G401 (cell line): ENCODE measurements around the gene NUP205. TPM values are rescaled to one million over a fixed set of nuclear protein-coding genes. Genes with fewer than 3 reads are reported as not detected.
A peak's percentile ranks its signal among the peaks of the same experiment; 100 is the strongest.
"Not testable (repeated sequence)": the region's sequence is repeated elsewhere in the genome, so short reads cannot be mapped to it uniquely, and the experiment has no call there.

Source experiments
- DNase-seq: peaks from one replicate; pipeline ENCODE4 v3.0.0-alpha.2; 2015; ENCODE audit warnings: low spot score
- in situ Hi-C: cut with HindIII; loops from 2 replicates; pipeline ENCODE4 v1.10.0; 2016; ENCODE audit warnings: low sequenced_read_pairs, mixed read lengths
- total RNA-seq: library from RNA; depleted of rRNA; stranded (reverse); fragments of >200 nt; shearing (Covaris generic); gene quantifications from 2 replicates; pipeline ENCODE4 v1.2.3, GENCODE V29; 2014

Gene NUP205
- total RNA-seq, 1 experiment from 2014 or later: 88.3 TPM

DNA sequence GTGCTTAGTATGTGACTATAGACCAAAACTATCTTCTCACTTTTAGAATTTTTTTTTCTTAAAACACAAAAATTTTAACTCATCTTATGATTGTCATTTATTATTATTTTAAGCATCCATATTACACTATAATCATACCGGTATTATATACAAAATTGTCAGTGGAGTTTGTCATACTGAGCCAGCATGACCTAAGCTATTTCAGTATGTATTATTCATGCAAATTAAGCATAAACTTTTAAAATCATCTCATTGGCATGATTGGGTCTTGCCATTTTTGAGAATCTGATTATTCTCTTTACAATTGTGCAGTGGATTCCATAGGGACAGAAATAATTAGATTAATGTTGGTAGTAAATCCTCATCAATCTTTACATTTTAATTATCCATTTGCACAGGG is 58.4 kb downstream of the NUP205 start:
- DNase-seq: no peak
- in situ Hi-C loops: no loop called here

DNA sequence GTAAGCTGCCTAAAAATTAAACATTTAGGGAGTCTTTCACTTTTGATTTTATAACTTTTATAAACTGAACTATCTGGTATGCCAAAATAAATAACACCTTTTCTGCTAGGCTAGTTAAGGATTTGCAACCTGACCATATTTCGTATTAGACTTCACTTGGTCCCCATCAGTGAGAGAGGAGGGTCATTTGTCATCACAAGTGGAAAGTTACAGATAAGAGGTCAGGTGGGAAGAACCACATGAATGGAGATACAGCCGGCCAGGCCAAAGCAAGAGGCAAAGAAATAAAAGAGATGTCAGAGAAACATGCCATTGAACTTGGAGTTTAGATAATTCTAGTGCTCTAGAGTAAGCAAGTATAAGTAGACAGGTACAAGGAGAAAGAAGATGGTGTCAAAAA is 60.1 kb downstream of the NUP205 start:
- in situ Hi-C loops: no loop called here
- DNase-seq: no peak

DNA sequence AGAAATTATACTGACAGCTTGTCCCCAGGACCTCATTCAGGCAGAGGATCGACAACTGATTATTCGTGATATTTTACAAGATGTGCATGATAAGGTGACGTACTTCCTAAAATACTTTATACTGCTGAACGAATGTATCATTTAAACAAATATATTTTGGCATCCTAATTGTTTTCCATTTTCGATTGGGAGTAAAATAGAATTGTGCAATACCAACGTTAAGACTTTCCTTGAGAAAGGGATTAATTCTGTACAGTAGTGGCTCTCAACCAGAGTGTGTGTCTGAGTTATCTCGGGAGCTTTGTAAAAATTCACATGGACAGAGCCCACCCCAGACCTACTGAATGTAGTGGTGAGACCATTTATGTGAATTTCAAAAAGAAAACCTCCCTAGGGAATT is 60.8 kb downstream of the NUP205 start:
- no peak for DNase-seq
- in situ Hi-C loops: no loop called here

DNA sequence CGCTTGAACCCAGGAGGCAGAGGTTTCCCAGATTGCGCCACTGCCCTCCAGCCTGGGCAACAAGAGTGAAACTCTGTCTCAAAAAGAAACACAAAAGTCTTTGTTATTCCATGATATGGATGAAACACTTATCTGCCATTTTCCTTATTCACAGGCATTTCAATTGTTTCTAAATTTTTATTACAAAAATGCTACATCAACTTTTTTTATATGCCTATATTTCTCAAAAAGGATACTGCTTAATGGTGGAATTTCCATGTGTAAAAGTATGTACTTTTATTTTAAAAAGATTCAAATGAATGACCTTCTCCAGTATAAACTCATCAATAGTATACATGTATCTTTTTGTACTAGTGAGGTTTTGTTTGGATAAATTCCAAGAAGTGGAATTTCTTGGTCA is 62.7 kb downstream of the NUP205 start:
- in situ Hi-C loops: no loop called here
- no peak for DNase-seq

DNA sequence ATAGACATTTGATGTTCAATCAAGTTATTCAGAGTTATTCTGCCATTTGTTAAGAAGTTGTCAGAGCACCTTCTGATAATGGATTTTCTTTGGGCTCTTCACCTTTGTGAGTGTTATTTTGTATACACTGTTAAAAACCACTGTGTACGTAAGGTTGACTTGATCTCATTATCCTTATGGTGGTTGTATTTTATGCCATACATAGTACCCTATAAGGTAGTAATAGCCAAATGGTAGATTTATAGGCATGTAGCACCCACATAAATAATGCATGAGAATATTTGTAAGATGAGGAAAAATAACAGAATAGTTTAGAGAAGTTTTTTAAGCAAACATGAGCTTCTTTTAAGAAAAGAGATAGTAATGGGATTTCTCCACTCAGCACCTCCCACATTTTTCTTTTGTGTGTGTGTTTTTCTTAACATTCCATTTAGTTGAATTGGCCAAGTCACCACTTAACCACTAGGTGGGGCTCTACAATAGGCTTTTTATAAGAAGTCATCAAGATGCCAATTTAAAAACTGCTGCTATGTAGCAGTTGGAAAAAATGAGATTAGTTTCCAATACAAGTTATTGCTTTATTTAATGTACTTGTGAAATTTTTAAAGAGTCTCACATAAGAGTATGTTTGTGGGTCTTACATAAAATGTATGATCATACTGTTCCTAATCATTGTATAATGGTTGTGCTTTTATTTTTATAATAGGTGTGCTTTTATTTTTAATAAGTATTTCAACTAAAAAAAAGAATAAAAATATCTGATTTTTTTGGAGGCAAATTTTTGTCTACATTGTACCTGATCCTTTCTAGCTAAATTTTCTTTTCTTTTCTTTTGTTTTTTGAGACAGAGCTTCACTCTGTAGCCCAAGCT is 63.5 kb downstream of the NUP205 start:
- DNase-seq: peak; percentile 76
- in situ Hi-C loops: no loop called here

DNA sequence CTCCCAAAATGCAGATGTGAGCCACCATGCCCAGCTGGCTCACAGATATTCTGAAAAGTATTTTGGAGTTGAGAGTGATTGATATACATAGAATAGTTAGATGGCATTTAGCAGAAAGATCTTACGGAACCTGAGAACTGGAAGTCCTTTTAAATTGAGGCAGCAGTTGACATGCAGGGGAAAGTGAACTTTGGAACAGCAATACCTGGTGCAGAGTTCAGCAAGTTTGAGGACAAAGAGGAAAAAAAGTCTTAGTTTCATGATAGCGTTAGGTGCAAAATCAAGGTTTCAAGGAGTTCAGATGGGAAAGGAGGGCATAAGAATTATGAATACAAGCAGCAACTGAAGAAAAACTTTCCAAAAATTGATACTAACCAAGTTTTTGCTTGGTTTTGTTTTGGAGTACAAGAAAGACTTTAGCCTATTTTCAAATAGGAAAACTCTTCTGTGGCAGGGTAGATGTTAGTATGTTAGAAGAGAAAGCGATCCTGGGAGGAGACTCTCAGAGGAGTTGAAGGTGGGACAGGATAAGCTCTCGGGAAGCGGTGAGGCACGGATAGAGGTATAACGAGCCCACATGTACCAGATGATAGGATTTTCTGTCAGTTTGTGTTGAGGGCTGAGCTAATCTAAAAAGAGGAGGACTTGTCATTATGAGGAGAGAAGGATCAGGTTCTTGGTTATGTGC is 76.6 kb downstream of the NUP205 start:
- no peak for DNase-seq
- in situ Hi-C loops: loop anchor here (10.0 kb wide), 1 partner anchor 50 kb away; no protein-coding TSS in a partner anchor

DNA sequence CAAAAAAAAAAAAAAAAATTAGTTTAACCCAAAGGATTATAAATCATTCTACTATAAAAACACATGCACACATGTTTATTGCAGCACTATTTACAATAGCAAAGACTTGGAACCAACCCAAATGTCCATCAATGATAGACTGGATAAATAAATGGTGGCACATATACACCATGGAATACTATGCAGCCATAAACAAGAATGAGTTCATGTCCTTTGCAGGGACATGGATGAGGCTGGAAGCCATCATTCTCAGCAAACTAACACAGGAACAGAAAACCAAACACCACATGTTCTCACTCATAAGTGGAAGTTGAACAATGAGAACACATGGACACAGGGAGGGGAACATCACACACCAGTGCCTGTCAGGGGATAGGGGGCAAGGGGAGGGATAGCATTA is 82.0 kb downstream of the NUP205 start:
- not testable (repeated sequence) for DNase-seq
- in situ Hi-C loops: loop anchor here (10.0 kb wide), 1 partner anchor 55 kb away; no protein-coding TSS in a partner anchor

DNA sequence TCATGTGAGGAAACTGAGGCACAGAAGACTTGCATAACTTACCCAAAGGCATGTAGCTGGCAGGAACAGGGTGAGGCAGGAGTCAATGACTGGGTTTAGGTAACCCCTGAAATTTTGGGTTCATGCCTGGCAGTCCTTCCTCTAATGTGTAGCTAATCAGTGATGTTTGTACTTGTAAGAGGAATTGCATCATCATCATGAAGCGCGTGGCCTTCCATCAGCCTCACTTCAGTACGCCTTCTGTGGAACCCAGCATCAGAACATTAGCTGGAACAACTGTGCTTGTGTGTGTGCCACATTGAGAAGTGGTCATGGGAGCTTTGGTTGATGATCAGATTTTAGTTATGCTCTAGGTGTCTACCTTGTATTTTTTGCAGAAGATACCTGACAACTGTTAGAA is 86.4 kb downstream of the NUP205 start:
- DNase-seq: no peak
- in situ Hi-C loops: no loop called here

DNA sequence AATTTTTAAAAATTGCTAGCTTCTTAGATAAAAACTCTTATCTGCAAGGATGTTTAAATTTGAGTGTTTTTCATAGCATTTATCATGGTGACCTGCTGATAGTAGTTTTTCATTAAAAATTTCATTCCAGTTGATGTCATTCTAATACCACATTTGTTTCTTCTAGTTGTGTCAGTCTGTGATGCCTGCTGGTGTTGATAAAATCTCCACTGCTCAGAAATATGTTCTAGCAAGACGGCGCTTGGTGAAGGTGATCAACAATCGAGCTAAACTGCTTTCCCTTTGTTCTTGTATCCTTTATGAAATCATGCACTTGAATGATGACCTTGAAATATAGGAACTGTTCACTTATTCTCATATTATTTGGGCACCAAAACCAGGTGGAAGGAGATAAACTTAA is 87.0 kb downstream of the NUP205 start:
- in situ Hi-C loops: no loop called here
- no peak for DNase-seq

DNA sequence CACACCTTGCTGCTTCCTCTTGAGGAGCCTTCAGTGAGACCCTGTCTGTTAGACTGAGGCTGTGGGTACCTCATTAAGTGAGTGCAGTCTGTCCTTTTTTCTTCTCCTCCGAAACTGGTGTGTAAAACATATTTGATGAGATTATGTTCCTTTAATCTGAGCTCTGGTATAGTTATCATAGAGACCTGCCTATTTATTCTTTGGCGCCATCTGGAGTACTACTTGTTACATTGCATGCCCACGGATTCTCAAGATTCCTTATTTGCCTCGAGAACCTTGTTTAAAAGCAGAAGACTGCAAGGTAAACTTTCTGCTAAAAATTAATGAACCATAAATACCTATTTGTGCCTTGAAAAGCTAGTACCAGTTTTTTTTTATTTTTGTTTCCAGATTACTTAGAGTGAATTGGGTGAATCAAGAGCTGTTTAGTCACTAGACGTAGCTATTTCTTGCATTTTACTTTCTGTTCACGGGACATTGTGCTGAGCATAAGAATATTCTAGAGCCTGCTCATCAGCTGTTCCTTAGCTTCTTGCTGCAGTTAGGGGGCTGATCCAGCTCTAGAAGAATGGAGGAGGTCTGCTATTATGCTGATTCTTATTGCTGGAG is 87.7 kb downstream of the NUP205 start:
- peak; percentile 43 for DNase-seq
- in situ Hi-C loops: no loop called here

DNA sequence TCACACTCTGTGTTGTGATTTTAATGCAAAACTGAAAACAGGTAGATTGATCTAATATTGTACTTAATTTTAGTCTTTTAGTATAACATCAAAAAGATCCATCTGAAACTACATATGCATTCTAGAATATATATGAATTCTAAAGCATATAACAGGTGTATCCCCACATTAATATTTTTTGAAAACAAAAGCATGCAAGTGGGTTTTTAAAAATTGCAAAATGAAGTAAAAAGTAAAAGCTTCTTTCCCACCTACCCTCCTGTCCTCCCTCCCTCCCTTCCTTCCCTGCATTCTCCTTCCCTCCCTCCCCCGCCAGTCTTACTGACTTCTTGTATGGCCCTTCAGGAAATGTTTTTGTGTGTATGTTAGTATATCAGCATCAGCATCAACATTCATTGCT is 90.0 kb downstream of the NUP205 start:
- no peak for DNase-seq
- in situ Hi-C loops: no loop called here

DNA sequence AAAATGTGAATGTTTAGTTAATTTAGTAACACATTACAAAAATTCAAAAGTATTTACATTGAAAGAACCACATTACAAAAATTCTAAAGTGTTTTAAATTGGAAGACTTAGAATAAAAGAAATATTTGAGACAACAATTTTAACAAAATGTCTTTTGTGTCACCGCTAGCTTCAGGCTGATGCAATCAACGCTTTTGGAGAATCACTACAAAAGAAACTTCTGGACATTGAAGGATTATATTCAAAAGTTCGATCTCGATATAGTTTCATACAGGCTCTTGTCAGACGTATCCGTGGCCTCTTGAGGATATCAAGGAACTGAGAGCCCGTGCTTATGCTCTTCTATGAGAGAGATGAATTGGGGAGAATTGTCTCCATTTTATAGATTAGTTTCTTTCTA is 90.5 kb downstream of the NUP205 start:
- in situ Hi-C loops: no loop called here

DNA sequence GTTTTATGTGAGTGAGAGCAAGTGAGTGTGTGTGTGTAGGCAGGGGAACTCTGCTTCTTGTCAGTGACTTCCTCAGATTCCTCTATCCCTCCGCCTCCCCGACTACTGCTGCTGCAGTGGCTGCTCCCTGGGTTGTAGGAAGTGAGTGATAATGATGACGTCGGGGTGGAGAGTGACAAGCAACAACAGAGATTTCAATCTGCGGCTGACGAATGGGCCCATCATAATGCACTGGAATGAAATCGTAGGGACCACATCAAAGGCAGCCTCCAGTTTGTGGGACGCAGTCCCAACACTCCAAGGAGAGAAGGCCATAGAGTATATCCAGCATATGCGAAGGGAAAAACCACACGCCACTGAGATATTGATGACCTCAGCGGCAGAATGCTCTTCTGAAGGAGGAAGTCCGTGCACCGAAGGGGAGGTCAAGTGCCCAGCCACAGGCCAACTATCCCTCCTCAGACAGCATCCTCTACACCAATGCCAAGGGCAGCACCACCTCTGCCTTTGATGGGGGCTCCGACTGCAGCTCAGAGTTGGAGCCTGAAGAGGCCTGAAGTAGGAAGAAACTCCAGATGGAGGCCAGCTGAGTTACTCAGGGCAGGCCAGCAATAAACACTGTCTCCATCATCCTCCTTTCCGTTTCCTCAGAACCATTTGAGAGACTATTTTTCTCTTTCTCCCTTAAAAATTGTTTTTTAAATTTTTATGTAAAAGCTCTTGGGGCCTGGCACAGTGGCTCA is 93.3 kb downstream of the NUP205 start:
- DNase-seq: no peak
- in situ Hi-C loops: no loop called here

More for the DNA sequence above, 90.5 kb downstream of the NUP205 start:
- no peak for DNase-seq

DNA sequence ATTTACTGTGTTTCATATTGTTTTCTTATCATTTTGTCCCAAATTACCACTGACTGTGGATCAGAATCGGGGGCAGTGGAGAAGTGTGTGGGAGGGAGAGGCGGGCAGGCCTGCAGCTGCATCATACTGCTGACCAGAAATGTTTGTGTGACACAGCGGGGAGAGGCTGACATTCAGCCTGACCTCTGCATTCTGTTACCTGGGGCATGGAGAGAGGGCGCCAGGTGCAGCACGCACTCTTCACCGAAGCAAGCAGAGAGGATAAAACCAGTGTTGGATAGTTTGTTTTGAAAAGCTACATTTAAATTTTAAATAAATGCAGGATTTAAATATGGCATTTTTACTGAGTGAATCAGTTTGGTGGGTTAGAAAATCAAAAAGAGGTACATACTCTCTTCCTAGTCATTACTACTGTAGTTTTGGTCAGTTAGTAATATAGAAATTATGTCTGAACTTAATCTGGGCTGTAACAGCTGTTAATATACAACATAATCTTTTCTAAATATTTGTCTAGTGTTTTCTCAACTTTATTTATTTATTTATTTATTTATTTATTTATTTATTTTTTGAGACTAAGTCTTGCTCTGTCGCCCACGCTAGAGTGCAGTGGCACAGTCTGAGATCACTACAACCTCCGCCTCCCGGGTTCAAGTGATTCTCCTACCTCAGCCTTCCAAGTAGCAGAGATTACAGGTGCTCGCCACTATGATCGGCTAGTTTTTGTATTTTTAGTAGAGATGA is 95.8 kb downstream of the NUP205 start:
- in situ Hi-C loops: no loop called here
- DNase-seq: no peak

DNA sequence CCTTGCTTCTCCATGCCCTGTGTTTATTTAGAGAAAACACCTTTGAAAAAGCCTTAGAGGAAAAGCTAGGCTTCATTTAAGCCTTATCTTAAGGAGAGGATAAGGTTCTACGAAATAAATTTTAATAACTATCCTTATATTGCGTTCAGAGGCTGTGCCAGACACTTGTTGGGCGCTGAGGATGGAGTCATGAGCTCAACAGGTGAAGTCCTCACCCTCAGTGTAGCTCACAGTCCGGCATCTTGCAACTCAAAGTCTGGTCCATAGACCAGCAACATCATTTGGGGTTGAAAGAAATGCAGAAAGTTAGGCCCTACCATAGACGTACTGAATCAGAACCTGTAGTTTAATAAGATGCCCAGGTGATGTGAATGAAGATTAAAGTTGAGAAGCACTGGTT is 100.8 kb downstream of the NUP205 start:
- in situ Hi-C loops: no loop called here
- DNase-seq: no peak

DNA sequence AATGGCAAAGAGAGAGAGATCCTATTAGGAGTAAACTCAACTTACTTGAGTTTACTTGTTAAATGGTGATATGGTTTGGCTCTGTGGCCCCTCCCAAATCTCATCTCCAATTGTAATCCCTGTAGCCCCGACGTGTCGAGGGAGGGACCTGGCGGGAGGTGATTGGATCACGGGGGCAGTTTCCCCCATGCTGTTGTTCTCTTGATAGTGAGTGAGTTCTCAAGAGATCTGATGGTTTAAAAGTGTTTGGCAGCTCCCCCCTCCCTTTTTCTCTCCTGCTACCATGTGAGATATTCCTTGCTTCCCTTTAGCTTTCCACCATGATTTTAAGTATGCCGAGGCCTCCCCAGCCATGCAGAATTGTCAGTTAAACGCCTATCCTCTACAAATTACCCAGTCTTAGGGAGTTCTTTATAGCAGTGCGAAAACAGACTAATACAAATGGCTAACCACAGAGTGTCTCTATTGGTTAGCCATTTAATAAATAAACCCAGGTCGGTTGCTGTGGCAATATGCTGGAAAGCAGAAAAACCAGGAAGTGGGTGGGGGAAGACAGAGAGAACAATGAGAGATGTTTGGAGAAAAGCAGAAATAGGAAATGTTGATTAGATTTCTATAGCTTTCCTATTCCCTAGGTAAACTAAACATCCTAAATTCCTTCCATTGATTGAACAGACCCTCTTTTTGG is 101.6 kb downstream of the NUP205 start:
- no peak for DNase-seq
- in situ Hi-C loops: no loop called here

DNA sequence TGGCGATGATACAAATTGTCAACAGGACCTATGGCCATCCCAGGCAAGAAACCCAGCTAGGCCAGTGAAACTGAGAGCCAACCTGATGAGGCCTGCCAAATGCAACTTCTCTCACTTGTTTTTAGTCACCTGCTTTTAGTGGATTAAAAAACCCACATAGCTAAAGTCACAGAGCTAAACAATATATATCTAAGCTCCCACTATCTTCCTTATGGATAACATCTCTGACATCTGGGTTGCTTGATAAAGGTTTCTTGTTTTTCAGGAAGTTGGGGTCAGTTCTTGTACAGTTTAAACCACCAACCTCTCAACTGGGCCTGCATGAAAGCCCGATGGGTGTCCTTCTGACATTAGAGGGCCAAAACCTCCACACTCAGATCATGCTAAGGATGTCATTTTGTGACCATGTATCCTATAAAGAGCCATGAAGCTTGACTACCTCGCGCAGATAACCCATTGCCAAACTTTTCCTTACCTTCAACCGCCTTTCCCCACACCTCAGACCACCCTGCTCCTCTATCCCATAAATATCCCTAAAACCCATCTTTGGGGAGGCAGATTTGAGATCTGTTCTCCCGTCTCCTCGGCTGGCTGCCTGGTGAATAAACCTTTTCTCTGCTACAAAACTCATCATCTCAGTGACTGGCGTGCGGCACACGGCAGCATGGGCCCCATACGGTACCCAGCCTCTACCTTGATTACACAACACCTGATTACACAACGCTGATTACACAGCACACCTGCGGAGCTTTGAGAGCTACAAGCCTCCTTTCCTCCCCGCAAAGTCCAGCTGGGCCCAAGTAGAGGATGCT is 103.8 kb downstream of the NUP205 start:
- in situ Hi-C loops: no loop called here

DNA sequence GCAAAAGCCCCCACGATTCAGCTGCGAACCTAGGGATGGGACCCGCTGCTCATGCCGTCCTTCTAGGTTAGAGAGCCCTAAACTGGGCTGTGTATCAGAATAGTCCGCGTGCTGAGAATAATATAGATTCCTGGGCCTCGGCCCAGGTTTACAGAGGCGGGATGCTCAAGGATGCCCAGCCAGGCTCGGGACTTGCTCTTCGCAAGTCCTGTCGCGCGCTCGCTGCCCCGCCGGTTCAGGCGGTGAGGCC is 104.3 kb downstream of the NUP205 start:
- no peak for DNase-seq

More for the DNA sequence above, 103.8 kb downstream of the NUP205 start:
- DNase-seq: peak; percentile 8

More for the DNA sequence above, 104.3 kb downstream of the NUP205 start:
- in situ Hi-C loops: no loop called here
